ENCODE data around the gene NHLRC4.

The NHLRC4 gene

GRCh38 chr16:600781-601180 is 34.0 kb downstream of the NHLRC4 start:
- no peak for DNase-seq

- DNase-seq = no peak
Measured at GRCh38 chr16:603933-604332, 37.1 kb downstream of the NHLRC4 start.

GRCh38 chr16:606656-607307 is 40.0 kb downstream of the NHLRC4 start:
- DNase-seq = no peak

- DNase-seq = peak in 1 of 2 experiments; percentile 7
Measured at GRCh38 chr16:608019-608418, 41.2 kb downstream of the NHLRC4 start.

GRCh38 chr16:609316-609715 is 42.5 kb downstream of the NHLRC4 start:
- no peak for DNase-seq

- no peak for DNase-seq
Measured at GRCh38 chr16:609984-610383, 43.2 kb downstream of the NHLRC4 start.

- peak; percentile 38 to 63 for DNase-seq
Measured at GRCh38 chr16:610513-611381, 43.9 kb downstream of the NHLRC4 start.

GRCh38 chr16:615122-615521 is 48.3 kb downstream of the NHLRC4 start:
- no peak for DNase-seq

GRCh38 chr16:616733-617586 is 50.2 kb downstream of the NHLRC4 start:
- no peak for DNase-seq

GRCh38 chr16:617855-618254 is 51.0 kb downstream of the NHLRC4 start:
- no peak for DNase-seq

Data from stimulated activated CD4-positive, alpha-beta T cell treated with anti-CD3 and anti-CD28 coated beads, Interleukin-4, amount 100 ng/mL, for 4 hours (primary cell).